GM18951 (cell line): ENCODE results near the gene TAS2R7.

ENCODE experiments used
- POLR2A ChIP-seq: IDR thresholded peaks from 4 replicates; pipeline ENCODE4 v1.6.1; 2011; ENCODE audit warnings: mild to moderate bottlenecking; ENCODE audit not compliant: insufficient read length, insufficient read depth; ENCODE audit errors: extremely low read depth
- in situ Hi-C: fragments of 300-500 bp; cut with MboI; formaldehyde crosslinking; loops from one replicate; pipeline ENCODE4 v1.12.0; 2022; ENCODE audit warnings: low sequenced_read_pairs, mixed read lengths, inconsistent platforms; ENCODE audit not compliant: unreplicated experiment

Gene TAS2R7, protein sequence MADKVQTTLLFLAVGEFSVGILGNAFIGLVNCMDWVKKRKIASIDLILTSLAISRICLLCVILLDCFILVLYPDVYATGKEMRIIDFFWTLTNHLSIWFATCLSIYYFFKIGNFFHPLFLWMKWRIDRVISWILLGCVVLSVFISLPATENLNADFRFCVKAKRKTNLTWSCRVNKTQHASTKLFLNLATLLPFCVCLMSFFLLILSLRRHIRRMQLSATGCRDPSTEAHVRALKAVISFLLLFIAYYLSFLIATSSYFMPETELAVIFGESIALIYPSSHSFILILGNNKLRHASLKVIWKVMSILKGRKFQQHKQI

DNA sequence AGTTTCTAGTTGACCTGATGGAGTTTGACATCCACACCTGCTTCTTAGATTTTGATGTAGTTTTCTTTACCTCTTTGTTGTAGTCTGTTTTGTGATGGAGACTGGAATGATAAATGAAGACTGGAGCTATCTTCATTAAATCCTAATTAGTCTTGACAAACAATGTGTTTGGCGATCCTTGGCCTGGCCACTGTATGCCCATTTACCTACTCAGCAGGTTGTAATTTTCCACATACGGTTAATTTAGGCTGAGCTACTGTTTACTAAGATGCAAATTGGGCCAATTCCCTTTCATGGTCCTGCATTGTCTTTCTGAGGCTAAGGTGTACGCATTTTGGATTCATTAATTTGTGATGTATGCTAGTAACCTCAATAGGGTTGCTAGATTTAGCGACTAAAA is at the start of gene TAS2R7:
Gene TAS2R7, minus strand, starts transcription at position 41 of the 400 bp plus-strand sequence. CDS start 57 bp downstream, outside the sequence.
- no peak for TF ChIP-seq POLR2A
- in situ Hi-C loops: no loop called here

DNA sequence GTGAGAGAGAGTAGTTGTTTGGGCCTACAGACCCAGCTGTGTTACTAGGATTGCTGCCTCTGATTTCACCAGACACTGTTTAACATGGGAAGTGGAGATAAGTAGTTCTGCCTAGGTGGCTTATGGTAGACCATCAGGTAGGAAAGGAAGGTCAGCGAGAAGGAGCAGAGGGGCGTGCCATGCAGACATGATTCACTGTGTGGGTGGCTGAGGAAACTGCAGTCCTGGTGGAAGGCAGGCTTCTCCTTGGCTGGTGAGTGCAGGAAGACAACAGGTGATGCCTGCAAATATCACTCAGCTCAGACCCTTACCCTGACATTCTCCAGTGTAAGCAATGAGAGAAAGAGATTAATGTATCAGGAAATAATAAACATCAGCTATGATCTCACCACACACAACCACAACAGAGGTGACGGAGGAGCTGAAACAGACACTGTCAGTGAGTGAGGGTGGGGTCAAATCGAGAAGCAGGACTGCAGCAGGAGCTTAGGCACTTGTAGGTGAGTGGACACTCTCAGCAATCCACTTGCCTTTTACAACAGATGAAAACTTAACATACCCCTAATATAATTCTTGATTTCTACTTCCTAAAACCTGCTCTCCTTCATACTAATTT is 48.9 kb upstream of the TAS2R7 start:
- no peak for TF ChIP-seq POLR2A
- in situ Hi-C loops: no loop called here

DNA sequence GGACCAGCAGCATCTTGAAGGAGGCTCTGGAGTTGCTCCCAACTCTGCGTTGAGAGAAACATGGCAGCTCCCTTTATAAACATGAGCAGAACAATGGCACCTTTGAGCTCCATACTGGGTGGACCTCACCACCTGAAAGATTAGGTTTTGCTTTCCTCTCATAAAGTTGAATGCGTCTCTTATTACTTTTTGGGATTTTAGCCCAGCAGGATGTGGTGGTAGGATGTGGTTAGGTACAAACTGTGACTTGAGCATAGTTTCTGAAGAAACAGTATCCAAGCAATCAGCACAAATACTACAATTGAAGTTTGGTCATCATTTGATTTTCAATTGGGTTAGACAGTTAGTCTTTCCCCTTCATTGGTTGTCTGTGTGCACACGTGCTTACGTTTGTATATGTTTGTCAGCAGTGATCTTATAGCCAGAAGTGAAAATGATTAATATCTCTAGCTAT is 47.0 kb upstream of the TAS2R7 start, which contains the start of gene PRR4:
Gene PRR4, minus strand, starts transcription at position 51 of the 454 bp plus-strand sequence. Its CDS starts 38 bp downstream, at position 13.
- no peak for TF ChIP-seq POLR2A
- in situ Hi-C loops: no loop called here

DNA sequence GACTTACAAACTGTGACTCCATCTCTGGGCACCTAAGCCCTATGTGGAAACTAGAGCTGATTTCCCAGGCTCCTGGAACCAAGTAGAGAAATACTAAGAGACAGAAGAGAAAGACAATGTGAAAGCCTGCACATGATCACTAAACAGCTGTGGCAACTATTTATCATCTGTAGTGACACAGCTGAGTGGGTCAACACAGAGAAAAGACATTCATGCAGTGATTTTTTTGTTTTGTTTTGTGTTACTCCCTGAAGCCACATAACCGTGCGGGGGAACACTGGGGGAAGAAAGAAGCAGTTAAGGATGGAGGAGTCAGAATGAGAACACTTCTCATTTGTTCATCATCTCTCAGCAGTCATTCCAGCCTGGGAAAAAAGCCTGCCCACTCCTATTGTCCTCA is 45.3 kb upstream of the TAS2R7 start:
- TF ChIP-seq POLR2A: no peak
- in situ Hi-C loops: no loop called here

DNA sequence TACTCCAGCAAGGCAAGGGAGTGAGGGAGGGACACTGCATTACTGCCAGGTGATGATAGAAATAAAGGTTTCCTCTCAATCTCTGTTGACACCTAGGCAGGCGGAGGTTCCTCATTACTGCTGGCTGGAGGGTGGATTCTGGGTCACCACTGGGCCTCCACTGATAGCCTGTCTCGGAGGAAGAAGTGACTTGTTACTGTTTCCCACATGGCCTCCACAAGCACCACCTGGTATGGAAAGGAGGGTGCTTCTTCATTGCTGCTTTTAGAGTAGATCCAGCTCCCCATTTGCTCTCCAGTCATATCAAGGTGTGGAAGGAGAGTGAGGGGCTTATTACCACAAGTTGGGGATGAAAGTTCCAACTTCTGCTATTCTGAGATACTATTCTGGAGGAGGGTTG is 40.4 kb upstream of the TAS2R7 start:
- in situ Hi-C loops: no loop called here
- no peak for TF ChIP-seq POLR2A

DNA sequence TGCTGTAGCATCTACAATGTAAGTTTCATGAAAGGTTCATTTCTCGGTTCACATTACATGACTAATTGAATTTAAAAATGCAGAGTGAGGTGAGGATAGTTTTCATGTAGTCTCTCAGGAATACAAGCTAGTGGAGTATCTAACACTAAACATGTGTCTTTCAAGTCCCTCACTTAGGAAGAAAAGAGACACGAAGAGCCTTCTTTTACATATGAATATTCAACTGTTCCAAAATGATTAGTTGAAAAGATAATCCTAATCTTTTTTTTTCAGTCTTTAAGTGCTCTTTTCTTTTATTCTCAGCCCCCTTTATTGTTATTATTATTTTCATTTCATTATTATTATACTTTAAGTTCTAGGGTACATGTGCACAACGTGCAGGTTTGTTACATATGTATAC is 36.0 kb upstream of the TAS2R7 start:
- no peak for TF ChIP-seq POLR2A
- in situ Hi-C loops: no loop called here

DNA sequence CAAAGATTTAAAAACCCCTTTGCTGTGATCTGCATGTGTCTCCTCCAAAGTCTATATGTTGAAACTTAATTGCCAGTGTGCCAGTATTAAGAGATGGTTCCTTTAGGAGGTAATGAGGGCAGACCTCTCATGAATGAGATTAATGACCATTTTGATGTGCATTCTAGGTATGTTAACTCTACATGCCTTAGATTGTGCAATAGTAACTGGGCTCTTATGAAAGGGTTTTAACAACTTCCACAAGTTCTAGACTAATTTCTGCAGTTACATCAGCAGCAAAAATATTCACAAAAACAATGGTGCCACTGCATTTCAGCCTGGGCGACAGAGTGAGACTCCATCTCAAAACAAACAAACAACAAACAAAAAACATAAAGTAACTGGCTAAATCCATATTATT is 27.6 kb upstream of the TAS2R7 start:
- in situ Hi-C loops: no loop called here
- no peak for TF ChIP-seq POLR2A

DNA sequence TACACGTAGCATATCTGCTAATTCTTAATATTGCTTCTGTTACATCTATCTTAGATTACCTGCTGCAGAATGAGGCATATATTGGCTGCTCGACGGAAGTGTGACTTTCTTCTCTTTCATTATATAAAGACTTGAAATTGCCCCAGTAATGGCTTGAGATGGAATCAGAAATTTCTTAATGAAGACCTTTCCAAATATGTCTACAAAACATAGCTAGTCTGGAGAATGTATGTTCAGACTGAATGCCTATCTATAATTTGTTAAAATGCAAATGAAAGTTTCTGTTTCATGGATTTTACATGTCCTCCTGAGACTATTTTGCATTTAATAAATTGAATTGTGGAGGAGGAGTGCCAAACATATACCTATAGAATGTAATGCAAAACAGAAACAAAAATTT is 23.8 kb upstream of the TAS2R7 start, which contains the start of gene TAS2R10:
Gene TAS2R10, minus strand, starts transcription at position 101 of the 400 bp plus-strand sequence. Its CDS starts 89 bp downstream, at position 12.
- in situ Hi-C loops: no loop called here
- no peak for TF ChIP-seq POLR2A

DNA sequence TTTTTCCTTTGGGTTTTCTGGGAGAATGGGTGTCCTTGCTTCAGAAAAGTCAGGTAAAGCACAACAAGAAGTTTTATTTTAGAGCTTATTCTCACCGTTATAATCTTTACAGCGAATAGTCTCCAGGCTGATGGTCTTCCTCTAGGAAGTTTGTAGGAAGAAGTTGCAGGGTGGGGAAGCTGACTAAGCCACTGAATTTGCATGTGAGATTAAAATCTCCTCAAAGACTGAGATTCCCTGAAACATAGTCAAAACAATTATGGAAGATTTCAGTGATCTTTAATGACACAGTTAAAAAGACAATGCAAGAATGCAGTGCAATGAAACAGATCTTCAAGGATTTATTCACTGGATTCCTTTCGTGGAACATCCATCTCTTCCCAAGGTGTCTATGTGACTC is 22.5 kb upstream of the TAS2R7 start:
- no peak for TF ChIP-seq POLR2A
- in situ Hi-C loops: no loop called here

DNA sequence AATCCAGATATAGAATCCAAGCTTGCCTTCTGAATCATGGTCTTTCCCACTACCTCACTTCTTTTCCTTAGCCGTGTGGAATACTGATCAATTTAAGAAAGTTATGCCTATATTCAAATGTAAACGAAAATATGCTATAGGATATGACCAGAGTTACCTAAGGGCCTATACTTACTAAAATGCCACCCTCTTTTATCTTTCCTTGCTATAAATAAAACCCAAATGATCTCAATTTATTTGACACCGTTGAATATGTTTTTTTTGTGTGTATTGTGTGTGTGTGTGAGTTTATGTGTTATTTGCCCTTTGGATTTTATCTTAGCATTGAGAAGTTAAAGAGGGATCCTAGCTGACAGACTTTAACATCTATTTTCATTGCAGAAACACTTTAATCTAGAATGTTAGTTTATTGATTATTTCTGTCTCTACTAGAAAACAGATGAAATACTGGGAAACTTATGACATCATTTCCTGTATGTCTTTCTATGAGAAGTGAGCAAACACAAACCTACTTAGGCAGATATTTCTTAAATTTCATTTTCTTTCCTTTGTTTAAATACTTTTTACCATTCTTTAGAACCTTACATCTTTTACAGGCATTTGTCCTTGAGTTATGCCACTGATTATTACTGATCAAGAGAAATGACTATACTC is 9.6 kb upstream of the TAS2R7 start:
- TF ChIP-seq POLR2A: no peak
- in situ Hi-C loops: no loop called here

DNA sequence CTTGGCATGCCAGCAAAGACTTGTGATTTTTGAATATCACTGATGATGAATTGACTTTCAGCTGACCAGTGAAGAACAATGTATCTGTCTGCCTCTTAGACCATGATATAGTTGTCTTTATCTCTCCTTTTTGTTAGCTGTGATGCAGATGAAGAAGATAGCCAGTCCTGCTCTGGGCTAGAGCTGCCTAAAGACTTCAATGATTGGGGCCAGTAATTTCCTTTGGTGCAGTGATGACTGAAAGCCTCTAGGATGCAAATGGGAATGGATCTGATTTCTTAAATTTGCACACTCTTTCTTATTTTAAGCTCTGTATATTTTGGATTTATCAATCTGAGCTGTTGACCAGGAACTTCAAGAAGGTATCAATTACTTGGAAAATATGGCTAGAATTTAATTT is 7.6 kb upstream of the TAS2R7 start, which contains the start of gene TAS2R9:
Gene TAS2R9, minus strand, starts transcription at position 101 of the 400 bp plus-strand sequence. Its CDS starts 93 bp downstream, at position 8.
- no peak for TF ChIP-seq POLR2A

DNA sequence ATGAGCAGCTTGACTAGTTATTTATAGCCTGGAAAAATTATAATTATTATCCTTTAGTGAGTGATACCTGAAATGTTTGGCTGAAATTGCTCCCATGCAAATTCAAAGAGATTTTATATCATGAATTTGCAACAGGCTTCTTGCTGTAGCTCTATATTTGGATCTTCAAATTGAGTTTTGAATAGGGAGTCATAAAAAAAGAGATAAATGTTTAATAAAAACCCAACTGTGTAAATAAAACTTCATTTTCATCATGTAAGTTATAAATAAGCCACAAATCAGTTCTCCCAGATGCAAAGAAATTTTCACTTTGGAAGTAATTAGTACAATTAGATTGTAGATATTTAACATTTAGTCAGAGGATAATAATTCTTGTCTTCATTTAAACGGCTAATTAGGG is 4.8 kb upstream of the TAS2R7 start, which contains the start of gene TAS2R8:
Gene TAS2R8, minus strand, starts transcription at position 101 of the 400 bp plus-strand sequence. CDS start 306 bp downstream, outside the sequence.
- no peak for TF ChIP-seq POLR2A
- in situ Hi-C loops: no loop called here

More for the DNA sequence above, 7.6 kb upstream of the TAS2R7 start, which contains the start of gene TAS2R9:
- in situ Hi-C loops: no loop called here

DNA sequence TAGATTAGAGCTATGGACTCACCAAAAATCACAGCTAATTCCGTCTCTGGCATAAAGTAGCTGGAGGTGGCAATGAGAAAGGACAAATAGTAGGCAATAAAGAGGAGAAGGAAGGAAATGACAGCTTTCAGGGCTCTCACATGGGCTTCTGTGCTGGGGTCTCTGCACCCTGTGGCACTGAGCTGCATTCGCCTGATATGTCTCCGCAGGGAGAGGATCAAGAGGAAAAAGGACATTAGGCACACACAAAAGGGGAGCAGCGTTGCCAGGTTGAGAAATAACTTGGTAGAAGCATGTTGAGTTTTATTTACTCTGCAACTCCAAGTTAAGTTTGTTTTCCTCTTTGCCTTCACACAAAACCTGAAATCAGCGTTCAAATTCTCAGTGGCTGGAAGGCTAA is 686 bp downstream of the TAS2R7 start:
- in situ Hi-C loops: no loop called here
- TF ChIP-seq POLR2A: no peak
